GM18511 (cell line): ENCODE measurements around the gene SLC7A1.

Experiments used
- ATAC-seq: cut with Tn5 transposase; IDR thresholded peaks from one replicate; pipeline ENCODE4 v1.9.1; 2021; ENCODE audit warnings: mild to moderate bottlenecking, moderate library complexity; ENCODE audit not compliant: unreplicated experiment

Gene SLC7A1

DNA sequence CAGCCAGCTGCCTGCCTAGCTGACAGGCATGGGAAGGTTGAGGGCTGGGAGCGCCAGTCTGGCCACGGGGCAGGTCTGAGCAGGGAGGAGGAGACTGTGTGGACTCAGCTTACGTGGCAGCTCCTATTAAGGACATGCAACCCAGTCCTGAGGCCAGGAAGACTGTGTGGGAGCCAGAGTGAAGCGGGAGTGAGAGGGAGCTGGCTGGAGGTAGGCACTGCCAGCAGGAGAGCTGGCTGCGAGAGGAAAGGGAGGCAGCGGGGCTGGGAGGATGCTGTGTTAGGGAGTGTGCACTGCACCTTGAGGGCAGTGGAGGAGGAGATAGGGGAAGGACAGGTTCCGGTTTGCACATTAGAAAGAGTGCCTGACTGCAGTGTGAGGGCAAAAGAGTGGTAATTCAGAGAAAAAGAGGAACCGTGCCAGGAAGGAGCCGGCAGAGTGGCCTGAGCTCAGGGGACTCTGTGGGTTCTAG, 99.2 kb downstream of the SLC7A1 start:
- peak; percentile 86 for ATAC-seq

DNA sequence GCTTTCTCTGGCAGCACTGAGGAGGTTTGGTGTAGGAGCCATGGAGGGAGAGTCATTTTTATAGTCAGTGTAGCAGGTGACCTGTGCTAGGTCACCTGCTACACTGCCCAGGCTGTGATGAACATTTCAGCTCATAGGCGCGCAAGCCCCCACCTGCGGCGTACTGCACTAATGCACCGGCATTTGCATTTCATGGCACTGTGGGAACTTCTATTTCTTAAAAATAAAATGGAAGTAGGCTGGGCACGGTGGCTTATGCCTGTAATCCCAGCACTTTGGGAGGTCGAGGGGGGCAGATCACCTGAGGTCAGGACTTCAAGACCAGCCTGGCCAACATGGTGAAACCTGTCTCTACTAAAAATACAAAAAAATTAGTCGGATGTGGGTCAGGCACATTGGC, 101.0 kb downstream of the SLC7A1 start:
- no peak for ATAC-seq

DNA sequence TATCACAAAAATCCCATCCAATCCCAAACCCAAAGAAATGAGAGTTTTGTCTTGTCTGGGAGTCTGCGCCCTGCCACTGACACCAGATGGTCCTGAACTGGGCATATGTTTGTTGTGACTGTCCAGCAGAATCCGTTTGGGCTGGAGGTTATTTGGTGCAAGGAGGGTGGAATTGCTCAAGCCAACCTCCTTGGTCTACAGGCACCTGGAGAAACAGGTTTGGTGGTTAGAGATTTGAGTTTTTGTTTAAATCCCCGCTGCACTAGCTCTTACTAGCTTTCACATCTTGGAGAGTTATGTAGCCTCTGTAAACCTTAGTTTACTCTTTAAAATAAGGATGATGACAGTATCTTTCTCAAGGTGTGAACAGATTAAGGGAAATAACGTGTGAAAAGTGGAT, 101.7 kb downstream of the SLC7A1 start:
- ATAC-seq = no peak

DNA sequence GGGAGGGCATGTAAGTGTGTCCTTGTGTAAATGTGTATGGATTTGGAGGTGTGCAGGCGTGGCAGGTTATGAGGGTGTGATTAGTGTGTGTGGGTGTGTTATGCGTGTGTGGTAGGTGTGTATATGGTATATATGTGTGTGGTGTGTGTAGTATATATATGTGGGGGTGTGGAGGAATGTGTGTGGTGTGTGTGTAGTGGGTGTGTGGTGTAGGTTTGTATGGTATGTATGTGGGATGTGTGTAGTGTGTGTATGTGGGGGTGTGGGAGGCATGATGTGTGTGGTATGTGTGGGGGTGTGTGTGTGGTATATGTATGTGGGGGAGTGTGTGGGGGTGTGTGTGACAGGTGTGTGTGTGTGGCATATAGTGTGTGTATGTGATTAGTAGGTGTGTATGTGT, 104.2 kb downstream of the SLC7A1 start:
- ATAC-seq = no peak

DNA sequence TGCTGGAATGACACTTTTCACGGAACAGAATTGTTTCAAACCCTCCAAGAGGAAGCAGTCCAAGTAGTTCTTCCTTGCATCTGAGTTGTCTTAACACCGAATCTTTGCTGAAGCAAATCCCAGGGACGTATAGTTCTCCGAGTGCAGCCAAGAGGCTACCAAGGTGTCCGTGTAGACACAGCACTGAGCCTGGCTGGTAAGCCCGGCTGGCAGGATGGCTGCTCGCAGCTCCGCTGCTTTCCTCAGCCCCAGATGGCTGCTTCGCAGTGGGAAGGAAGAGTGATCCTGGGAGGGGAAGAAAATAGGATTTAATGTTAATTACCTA, 105.0 kb downstream of the SLC7A1 start:
- no peak for ATAC-seq

DNA sequence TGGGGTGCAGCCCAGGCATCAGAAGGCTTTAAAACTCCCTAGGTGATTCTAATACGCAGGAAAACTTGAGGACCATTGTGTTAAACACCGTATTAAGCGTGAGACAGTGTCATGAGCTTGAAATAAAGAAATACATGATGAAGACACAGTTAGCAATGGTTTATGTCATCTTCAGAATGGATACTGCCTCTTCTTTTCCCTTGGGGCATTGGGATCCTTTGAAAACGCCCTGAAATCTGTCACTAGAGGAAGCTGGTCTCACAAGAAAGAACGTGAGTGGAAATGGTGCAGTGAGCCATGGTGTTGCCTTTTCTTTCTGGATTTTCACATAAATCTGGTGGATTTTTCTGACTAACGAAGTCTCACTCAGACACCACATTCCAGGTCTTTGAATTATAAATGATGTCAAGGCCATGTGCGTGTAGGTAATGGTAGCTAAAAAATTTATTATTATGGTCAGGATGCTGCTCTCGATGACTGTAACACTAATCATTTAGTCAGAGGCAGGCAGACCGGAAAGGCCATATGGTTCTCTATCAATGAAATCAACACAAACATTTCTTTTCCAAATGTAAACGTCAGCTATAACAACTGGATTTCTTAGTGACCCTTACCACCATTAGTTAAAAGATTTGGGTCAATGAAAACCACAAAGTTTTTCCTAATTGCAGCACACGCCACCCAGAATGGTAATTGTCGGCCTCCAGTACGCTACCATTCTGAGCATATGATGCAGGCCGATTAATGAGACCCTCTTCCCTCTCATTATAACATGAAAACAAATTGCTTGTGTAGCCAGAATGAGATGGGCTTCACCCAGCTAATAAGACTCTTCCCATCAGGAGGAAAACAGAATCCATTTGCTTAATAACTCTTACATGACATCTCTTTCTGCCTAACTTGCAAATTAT, 105.6 kb downstream of the SLC7A1 start:
- no peak for ATAC-seq

DNA sequence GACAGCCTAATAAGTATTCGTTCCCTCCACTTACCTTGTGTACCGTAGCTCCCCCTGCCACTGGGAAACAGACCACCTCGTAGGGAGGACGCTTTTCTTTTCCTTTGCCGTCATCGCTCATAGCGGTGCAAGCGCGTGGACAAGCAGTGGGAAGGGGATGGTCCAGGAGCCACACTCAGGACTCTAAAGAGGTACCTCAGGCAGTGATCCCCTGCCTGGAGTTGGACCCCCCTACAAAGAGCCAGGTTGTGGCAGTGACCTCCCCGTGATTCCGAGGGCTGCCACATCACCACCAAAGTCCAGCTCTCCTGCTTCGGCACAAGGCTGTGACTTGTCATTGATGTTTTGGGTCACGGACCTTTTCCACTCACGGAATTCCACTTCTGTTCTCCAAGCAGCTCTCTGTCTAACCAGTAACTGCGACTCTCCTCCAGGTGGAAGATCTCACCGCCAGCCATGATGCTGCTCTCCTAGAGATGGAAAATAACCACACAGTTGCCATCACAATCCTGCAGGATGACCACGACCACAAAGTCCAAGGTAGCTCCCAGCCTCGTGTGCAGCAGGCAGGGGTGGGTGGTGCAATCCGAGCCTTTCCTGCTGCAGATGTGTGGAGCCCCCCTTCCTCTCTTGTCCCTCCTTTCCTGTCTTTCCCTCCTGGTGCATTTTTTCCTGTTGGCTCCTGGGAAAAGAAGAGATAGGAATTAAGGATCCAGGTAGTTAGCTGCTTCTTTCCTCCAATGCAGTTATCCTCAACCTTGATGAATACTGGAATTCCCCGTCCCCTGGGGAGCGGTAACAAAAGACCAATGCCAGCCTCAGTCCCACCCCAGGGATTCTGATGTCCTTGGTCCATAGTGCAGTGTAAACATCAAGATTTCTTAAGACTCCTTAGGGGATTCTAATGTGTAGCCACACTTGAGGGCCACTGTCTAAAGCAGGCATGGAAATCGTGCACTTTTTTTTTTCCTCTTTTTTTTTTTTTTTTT, 107.7 kb downstream of the SLC7A1 start:
- ATAC-seq = no peak

DNA sequence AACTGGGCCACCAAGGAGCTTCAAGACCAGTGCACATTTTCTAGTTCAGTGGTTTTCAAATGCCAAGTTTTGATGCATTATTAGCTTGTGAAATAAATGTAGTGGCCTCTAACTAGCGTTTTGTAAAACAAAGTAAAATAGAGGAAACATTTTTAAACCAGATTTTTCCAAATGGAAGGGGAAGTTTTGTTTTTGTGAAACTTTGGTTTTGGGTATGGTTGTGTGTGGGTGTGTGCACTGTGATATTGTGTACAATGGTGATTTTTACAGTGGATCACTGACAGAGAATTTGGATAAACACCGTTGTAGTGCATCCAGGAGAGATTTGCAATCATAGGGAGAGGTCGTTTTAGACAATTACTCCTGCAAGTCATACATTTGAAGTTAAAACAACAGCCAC, 108.9 kb downstream of the SLC7A1 start:
- no peak for ATAC-seq

DNA sequence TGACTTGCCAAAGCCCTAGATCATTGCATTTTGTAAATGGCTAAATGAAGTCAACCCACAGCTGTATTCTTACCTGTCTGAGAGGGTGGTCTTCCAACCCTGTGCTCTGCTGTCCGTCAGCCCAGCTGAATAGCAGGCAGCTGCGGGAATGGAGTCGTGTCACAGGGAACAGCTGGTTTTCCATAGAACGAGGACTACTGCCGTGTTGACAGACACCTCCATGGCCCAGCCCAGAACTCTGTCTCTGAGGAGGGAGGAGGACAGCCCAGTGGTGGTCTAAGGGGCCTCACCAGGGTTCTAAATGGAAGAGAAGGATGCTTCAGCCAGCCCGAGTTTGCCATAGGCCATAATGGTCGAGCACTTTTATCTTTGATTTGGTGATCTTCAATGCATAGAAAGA, 110.7 kb downstream of the SLC7A1 start:
- ATAC-seq = no peak

DNA sequence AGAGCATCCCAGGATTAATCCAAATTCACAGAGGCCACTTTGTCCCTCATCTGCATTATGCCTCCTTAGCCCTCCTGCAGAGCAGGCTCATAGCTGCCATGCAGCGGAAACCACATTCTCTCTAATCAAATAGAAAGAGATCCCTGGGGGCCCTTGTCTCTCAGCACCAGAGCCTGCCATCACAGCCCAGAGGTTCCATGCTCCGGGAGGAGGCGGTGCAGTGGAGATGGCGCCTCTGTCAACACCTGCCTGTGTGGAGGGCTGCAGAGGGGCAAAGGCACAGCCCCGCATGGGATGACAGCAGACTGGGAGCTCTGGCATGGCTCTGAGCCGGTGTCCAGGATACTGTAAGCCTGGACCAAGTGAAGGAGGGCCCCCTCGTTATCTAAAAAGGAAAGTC, 111.3 kb downstream of the SLC7A1 start:
- ATAC-seq = peak; percentile 81

DNA sequence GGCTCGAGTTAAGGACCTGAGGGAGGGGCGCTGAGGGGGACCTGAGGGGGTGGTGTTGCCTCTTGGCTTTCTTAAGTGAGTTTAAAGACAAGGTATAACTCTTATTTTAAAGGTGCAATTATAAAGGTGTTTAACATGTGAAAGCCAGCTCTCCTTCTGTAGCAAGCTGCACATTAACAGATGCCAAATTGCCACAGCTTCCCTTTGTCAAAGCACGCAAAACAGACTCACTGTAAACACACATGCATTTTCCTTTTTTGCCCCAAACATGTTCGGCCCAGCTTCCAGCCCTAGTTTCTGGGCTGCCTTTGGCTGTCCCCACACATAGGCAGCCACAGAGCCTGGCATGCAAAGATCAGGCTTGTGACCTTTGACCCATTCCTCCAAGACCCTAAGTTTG, 111.9 kb downstream of the SLC7A1 start:
- ATAC-seq = no peak

DNA sequence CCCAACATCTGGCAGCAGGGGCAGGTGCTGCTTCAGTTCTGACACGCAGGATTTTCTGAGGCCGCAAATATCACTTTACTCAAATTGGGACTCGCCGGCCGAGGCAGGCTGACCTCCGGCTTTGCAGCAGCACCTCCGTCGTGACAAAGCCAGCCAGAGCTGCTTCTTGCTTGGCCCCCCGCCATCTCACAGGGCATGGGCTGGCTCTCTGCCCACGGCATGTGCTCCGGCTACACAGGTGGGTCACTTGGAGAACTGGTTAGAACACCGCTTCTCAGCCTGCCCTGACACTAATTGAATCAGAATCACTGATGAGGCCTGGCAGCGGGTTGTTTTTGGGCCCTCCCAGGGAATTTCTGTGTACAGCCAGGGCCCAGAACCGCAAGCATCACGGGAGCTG, 112.3 kb downstream of the SLC7A1 start:
- no peak for ATAC-seq

DNA sequence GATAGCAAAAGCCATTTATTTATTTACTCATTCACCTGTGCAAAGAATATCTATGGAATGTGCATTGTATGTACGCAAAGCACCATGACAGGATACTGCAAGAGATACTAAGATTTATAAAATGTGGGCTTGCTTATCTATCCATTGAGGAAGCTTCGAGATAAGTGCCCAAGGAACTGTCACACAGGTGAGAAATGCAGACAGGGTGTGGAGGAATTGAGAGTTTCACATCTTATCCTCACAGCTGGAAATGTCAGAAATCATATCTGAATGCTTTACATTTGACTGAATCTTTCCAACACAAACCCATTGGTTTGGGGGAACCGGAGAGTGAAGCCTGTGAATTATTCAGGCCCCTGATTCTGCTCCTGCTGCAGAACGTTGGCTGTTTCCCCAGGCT, 113.0 kb downstream of the SLC7A1 start:
- ATAC-seq = no peak

DNA sequence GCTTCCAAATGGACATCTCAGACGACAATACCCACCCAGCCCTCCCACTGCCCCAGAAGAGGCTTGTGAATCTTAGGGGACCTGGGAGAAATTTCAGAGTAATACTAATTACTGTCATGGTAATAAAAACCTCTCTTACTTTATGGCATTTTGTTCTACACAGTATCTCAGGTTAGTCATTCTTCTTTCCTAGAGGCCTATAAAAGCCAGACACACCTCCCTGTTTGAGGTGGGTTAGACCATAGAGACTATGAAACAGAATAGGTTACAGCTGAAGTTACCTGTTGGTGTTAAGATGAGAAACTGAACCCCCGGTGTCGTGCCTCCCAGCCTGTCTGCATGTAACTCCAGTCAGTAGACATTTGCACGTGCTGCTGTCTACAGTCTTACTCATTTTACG, 113.9 kb downstream of the SLC7A1 start:
- ATAC-seq = no peak

DNA sequence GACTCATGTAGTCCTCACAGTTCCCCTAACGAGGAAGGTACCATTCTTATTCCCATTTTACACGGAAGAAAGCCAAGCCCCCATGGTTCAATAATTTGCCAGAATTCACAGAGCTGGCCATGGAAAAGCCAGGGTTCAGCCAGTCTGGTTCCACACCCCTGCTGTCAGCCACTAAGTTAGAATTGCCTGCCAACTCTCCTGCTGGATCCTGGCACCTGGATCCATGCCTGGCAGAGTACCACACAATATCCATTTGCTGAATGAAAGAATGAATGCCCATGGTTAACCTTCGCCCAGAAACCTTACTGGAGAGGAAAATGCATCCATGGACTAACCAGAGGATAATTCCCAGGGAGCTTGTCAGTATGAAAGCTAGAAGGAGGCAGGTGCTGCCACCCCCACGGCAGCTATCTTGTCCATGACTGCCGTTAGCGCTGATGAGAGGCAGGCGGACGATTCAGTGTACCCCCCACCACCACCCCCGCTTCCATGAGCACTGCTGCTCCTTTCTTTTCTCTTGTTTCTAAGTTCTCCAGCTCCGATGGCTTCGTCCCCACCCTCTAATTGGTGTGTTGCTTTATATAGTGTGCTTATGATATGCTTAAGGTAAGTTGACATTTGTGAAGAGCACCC, 114.5 kb downstream of the SLC7A1 start:
- no peak for ATAC-seq

DNA sequence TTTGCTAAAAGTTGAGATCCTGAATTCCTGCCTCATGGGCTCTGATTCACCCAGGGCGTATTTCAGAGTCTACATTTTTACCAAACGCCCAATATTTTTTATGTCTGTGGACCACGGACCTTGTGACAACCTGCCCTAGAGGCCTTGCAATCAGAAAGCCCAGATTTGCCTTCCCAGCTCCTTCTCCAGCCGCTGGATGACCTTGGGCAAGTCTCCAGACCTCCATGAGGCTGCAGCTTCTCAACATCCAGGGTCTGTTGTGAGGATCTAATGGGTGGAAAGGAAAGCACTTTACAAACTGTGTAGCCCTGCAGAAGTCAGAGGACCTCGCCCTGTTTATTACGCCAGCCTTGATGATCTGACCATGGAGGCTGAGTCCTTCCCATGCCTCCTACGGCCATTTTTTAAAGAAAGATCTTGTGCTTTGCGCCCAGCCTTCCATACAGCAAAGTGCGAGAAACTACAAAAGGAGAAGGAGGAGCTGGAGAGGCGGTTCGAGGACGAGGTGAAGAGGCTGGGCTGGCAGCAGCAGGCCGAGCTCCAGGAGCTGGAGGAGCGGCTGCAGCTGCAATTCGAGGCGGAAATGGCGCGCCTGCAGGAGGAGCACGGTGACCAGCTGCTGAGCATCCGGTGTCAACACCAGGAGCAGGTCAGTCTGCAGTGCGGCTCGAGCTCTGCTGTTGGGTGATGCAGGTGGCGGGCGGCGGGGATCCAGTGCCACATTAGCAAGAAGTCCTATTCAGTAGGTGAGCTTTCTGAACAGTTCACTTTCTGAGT, 115.6 kb downstream of the SLC7A1 start:
- ATAC-seq = no peak

DNA sequence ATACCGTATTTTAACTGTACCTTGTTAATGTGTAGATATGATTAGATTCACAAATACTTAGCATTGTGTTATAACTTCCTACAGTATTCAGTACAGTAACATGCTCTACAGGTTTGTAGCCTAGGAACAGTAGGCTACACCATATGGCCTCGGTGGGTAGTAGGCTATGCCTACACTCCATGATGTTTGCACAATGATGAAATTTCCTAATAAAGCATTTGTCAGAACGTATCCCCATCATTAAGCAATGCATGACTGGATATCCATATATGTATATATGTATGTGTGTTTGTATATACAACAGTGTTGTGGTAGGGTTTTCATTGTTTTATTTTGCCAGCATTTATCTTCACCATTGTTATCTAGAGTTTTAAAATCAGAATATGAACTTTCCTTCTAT, 119.4 kb downstream of the SLC7A1 start:
- no peak for ATAC-seq

DNA sequence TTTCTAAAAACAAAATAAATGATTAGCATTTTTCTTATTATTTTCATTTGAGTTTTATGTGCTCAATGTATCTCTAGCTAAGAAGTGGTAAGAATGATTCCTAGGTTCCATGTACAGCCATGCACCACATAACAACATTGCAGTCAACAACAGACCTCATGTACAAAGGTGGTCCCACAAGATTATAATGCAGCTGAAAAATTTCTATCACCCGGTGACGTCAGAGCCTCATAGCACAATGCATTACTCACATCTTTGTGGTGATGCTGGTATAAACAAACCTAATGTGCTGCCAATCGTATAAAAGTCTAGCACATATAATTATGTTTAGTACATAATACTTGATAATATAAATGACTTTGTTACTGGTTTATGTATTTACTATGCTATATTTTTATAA, 120.5 kb downstream of the SLC7A1 start:
- no peak for ATAC-seq

DNA sequence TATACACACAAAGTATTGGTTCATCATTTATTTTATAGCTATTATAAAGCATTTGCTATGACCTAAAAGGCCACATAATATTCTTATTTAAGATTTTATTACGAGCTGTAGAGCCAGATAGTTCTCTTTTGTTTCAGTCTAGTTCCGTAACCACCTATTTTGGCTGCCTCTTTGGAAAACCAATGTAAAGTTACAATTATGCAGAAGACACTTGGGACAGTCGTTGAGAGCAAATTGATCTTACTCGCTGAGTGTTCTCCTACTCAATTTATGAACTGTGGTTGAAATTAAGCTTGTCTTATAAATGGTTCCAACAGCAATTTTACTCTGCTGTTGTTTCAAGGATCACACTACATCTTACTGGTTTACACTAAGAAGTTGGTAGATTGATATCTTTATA, 122.3 kb downstream of the SLC7A1 start:
- no peak for ATAC-seq

DNA sequence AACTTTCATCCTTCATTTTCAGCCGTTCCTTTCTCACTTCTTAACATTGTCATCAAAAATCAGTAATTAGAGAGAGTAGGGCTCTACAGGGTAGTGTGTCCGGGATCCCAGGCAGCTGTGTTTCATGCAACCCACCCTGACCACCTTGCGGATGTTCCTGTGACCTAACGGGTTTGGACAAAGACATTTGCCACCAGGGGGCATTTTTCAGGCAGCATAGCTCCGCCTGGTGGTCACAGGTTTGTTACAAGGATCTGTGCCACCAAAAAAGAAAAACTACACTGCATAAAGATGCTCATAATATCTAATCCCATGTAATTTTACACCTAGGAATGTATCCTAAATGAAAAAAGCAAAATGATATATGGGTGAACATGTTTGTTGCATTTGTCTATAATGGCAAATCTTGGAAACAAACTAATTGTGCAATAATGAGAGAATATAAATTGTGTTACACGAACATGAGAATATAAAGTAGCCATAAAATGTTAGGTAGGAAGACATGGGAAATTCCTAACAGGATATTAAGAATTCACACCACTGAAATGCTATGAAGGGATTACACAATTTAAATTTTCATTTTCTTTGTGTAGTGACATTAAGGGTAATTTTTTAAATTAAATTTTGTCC, 123.0 kb downstream of the SLC7A1 start:
- no peak for ATAC-seq
